ENCODE data around the gene HMSD.

DNA sequence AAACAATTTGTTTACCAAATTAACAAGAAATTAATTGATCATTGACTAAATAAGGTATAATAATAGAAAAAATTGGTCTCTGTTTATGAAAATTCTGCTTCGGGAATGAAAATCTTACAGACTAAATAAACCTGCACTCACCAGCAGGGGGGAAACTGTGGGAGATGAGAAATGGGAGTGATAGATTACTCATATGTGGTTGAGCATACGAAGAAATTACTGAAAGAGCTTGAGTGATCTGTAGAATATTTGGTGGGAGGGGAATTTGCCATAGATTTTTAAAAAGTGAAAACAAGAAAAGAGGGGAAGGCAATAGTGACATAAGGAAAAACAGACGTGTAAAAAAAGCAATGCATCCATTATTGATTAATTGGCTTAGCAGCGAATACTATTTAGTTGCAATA is 2.2 kb downstream of the HMSD start:
- TF ChIP-seq, protein P1, sequence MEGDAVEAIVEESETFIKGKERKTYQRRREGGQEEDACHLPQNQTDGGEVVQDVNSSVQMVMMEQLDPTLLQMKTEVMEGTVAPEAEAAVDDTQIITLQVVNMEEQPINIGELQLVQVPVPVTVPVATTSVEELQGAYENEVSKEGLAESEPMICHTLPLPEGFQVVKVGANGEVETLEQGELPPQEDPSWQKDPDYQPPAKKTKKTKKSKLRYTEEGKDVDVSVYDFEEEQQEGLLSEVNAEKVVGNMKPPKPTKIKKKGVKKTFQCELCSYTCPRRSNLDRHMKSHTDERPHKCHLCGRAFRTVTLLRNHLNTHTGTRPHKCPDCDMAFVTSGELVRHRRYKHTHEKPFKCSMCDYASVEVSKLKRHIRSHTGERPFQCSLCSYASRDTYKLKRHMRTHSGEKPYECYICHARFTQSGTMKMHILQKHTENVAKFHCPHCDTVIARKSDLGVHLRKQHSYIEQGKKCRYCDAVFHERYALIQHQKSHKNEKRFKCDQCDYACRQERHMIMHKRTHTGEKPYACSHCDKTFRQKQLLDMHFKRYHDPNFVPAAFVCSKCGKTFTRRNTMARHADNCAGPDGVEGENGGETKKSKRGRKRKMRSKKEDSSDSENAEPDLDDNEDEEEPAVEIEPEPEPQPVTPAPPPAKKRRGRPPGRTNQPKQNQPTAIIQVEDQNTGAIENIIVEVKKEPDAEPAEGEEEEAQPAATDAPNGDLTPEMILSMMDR (IDR thresholded peaks at IDR 0.05), result no peak
- TF ChIP-seq POLR2A (IDR thresholded peaks at IDR 0.05), result no peak
